Measurements from ENCODE around the gene CHCHD3. TPM values are rescaled to one million over a fixed set of nuclear protein-coding genes. Genes with fewer than 3 reads are reported as not detected.
"Not testable (repeated sequence)": the region's sequence is repeated elsewhere in the genome, so short reads cannot be mapped to it uniquely, and the experiment has no call there.

The CHCHD3 gene
- total and polyA plus RNA-seq, 5 donors = 120 to 150 (median 140) TPM

DNA sequence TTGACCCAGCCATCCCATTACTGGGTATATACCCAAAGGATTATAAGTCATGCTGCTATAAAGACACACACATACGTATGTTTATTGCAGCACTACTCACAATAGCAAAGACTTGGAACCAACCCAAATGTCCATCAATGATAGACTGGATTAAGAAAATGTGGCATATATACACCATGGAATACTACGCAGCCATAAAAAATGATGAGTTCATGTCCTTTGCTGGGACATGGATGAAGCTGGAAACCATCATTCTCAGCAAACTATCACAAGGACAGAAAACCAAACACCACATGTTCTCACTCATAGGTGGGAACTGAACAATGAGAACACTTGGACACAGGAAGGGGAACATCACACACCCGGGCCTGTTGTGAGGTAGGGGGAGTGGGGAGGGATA, 179.6 kb downstream of the CHCHD3 start:
- H3K4me1 ChIP-seq (ENCODE audit: control insufficient read depth, insufficient read depth, low read length); intact Hi-C loops (cut with DNase I); DNase-seq; H3K4me3 ChIP-seq (ENCODE audit: low read length); H3K27ac ChIP-seq (ENCODE audit: low read length); ATAC-seq; H3K27me3 ChIP-seq (ENCODE audit: control insufficient read depth, insufficient read depth); H3K9me3 ChIP-seq (ENCODE audit: control insufficient read depth, low read length): not testable (repeated sequence)
- over 99% methylated on average over 3 of the region's 3 CpGs for WGBS

DNA sequence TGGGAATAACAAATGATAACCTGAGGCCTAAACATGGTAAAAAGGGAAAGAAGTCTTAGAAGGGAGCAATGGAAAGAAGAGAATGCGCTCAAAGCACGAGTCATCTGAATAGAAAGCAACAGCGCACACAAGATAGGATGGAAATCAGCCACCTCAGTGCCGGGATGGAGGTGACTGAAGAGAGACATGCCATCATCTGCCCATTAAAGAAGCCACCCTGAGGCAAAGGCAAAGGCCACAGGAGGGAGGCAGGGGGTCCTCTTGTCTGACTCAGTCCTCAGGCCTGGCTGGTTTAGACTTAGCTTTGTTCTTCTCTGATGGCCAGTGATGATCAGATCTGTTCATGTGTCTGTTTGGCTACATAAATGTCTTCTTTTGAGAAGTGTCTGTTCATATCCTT, 180.6 kb downstream of the CHCHD3 start:
- H3K4me1 ChIP-seq (ENCODE audit: control insufficient read depth, insufficient read depth, low read length) = no peaks in the 10 kb centered on the region
- intact Hi-C loops (cut with DNase I) = no loop called here
- no peak overlapping the region for H3K27ac ChIP-seq (ENCODE audit: low read length)
- no peaks in the 10 kb centered on the region for H3K9me3 ChIP-seq (ENCODE audit: control insufficient read depth, low read length)
- WGBS = 73% methylated on average over 4 of the region's 4 CpGs
- H3K27me3 ChIP-seq (ENCODE audit: control insufficient read depth, insufficient read depth) = no peaks in the 10 kb centered on the region
- no peak for ATAC-seq
- H3K4me3 ChIP-seq (ENCODE audit: low read length) = no peak overlapping the region
- no peak for DNase-seq

DNA sequence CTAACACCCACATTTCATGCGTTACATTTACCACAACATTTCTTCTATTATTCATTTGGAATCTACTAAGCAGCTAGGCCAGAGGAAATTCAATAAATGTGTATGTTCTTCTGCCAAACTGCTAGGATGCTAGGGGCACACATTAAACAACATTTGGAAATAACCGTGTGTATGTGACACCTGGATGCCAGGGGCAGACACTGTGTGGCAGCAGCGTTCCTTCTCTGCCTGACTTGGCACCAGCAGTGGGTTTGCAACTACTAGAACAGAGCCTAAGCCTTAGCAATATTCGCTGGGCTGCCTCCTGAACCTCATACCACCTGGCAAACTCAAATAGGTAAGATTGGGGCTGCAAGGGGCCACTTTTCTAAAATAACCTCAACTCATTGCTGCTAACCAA, 182.1 kb downstream of the CHCHD3 start:
- H3K9me3 ChIP-seq (ENCODE audit: control insufficient read depth, low read length) = no peaks in the 10 kb centered on the region
- H3K27ac ChIP-seq (ENCODE audit: low read length) = no peak overlapping the region
- ATAC-seq (no peak), DNase-seq (no peak)
- no peak overlapping the region for H3K4me3 ChIP-seq (ENCODE audit: low read length)
- intact Hi-C loops (cut with DNase I) = no loop called here
- 95% methylated on average over 4 of the region's 4 CpGs for WGBS
- no peaks in the 10 kb centered on the region for H3K27me3 ChIP-seq (ENCODE audit: control insufficient read depth, insufficient read depth)
- H3K4me1 ChIP-seq (ENCODE audit: control insufficient read depth, insufficient read depth, low read length) = no peaks in the 10 kb centered on the region

DNA sequence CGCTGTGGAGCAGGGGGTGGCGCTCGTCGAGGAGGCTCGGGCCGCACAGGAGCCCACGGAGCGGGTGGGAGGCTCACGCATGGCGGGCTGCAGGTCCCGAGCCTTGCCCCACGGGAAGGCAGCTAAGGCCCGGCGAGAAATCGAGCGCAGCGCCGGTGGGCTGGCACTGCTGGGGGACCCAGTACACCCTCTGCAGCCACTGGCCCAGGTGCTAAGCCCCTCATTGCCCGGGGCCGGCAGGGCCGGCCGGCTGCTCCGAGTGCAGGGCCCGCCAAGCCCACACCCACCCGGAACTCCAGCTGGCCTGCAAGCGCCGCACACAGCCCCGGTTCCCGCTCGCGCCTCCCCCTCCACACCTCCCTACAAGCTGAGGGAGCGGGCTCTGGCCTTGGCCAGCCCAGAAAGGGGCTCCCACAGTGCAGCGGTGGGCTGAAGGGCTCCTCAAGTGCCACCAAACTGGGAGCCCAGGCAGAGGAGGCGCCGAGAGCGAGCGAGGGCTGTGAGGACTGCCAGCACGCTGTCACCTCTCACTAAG, 183.2 kb downstream of the CHCHD3 start:
- H3K9me3 ChIP-seq (ENCODE audit: control insufficient read depth, low read length); intact Hi-C loops (cut with DNase I); H3K27me3 ChIP-seq (ENCODE audit: control insufficient read depth, insufficient read depth); H3K4me3 ChIP-seq (ENCODE audit: low read length); ATAC-seq; H3K27ac ChIP-seq (ENCODE audit: low read length); H3K4me1 ChIP-seq (ENCODE audit: control insufficient read depth, insufficient read depth, low read length): not testable (repeated sequence)
- 98% methylated on average over 38 of the region's 38 CpGs for WGBS
- DNase-seq = peak in 1 of 3 donors; percentile 40

DNA sequence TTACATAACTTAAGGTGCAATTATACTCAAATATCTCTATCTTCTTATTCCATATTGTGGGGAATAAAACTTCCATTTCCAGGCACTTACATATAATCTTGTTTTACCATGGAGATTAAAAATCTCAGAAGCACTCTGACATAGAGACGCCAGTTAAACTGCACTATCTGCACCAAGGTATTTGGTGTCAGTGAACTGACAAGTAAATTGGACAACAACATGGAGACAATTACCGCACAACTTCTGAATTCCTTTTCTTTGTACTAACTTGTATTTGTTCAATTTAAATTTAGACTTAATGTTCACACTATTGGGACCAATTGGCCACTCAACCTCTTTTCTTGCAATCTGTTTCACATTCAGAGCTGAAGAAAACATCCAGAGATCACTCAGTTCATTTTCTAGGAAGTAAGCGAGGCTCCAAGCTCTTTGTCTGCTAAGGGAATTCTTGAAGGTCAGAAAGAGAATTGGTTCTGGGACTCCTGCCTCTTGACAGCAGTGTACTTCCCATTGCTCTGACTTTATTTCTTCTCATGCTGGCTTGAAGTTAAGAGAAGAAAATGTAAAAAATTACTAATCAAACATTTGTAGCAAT, 184.7 kb downstream of the CHCHD3 start:
- H3K4me3 ChIP-seq (ENCODE audit: low read length) = no peak overlapping the region
- no peaks in the 10 kb centered on the region for H3K27me3 ChIP-seq (ENCODE audit: control insufficient read depth, insufficient read depth)
- no peaks in the 10 kb centered on the region for H3K4me1 ChIP-seq (ENCODE audit: control insufficient read depth, insufficient read depth, low read length)
- 85% methylated on average over 3 of the region's 3 CpGs for WGBS
- ATAC-seq (no peak), DNase-seq (no peak)
- no peak overlapping the region for H3K27ac ChIP-seq (ENCODE audit: low read length)
- intact Hi-C loops (cut with DNase I) = no loop called here
- H3K9me3 ChIP-seq (ENCODE audit: control insufficient read depth, low read length) = no peaks in the 10 kb centered on the region

DNA sequence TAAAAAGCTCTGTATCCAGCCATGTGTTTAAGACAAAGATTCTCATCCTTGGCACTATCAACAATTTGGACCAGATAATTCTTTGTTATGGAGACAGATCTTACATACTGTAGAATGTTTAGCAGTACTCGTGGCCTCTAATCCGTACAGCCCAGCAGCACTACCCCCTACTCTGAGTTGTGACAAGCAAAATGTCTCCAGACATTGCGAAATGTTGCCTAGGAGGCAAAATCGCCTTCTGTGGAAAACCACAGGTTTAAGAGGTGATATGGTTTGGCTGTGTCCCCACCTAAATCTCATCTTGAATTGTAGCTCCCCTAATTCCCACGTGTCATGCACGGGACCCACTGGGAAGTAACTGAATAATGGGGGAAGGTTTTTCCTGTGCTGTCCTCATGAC, 186.7 kb downstream of the CHCHD3 start:
- H3K27me3 ChIP-seq (ENCODE audit: control insufficient read depth, insufficient read depth) = no peaks in the 10 kb centered on the region
- H3K4me3 ChIP-seq (ENCODE audit: low read length) = no peak overlapping the region
- WGBS = 92% methylated on average over 6 of the region's 6 CpGs
- ATAC-seq = no peak
- no peak for DNase-seq
- intact Hi-C loops (cut with DNase I) = no loop called here
- H3K9me3 ChIP-seq (ENCODE audit: control insufficient read depth, low read length) = no peaks in the 10 kb centered on the region
- H3K4me1 ChIP-seq (ENCODE audit: control insufficient read depth, insufficient read depth, low read length) = peaks cover 2% of the 10 kb centered on the region
- no peak overlapping the region for H3K27ac ChIP-seq (ENCODE audit: low read length)

DNA sequence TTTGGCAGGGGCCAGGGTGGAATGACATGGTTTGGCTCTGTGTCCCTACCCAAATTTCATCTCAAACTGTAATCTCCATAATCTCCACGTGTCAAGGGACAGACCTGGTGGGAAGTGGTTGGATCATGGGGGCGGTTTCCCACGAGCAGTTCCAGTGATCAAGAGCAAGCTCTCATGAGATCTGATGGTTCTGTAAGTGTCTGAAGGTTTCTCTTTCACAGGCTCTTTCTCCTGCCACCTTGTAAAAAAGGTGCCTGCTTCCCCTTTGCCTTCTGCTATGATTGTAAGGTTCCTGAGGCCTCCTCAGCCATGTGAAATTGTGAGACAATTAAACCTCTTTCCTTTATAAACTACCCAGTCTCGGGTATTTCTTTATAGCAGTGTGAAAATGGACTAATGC, 188.3 kb downstream of the CHCHD3 start:
- Histone ChIP-seq H3K4me3 (ENCODE audit: low read length) (no peak overlapping the region), H3K27me3 (ENCODE audit: control insufficient read depth, insufficient read depth) (no peaks in the 10 kb centered on the region), H3K9me3 (ENCODE audit: control insufficient read depth, low read length) (no peaks in the 10 kb centered on the region), H3K27ac (ENCODE audit: low read length) (no peak overlapping the region), H3K4me1 (ENCODE audit: control insufficient read depth, insufficient read depth, low read length) (peaks cover 2% of the 10 kb centered on the region)
- no peak for DNase-seq
- 88% methylated on average over 4 of the region's 4 CpGs for WGBS
- intact Hi-C loops (cut with DNase I) = no loop called here
- ATAC-seq = no peak

DNA sequence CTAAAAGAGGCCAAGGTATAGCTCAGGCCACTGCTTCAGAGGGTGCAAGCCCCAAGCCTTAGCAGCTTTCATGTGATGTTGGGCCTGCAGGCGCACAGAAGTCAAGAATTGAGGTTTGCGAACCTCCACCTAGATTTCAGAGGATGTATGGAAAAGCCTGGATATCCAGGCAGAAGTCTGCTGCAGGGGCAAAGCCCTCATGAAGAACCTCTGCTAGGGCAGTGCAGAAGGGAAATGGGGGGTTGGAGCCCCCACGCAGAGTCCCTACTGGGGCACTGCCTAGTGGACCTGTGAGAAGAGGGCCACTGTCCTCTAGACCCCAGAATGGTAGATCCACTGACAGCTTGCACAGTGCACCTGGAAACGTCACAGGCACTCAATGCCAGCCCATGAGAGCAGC, 189.1 kb downstream of the CHCHD3 start:
- DNase-seq; intact Hi-C loops (cut with DNase I); H3K4me3 ChIP-seq (ENCODE audit: low read length); H3K27ac ChIP-seq (ENCODE audit: low read length); ATAC-seq; H3K4me1 ChIP-seq (ENCODE audit: control insufficient read depth, insufficient read depth, low read length); H3K9me3 ChIP-seq (ENCODE audit: control insufficient read depth, low read length); H3K27me3 ChIP-seq (ENCODE audit: control insufficient read depth, insufficient read depth): not testable (repeated sequence)
- WGBS = 100% methylated on average over 4 of the region's 4 CpGs

DNA sequence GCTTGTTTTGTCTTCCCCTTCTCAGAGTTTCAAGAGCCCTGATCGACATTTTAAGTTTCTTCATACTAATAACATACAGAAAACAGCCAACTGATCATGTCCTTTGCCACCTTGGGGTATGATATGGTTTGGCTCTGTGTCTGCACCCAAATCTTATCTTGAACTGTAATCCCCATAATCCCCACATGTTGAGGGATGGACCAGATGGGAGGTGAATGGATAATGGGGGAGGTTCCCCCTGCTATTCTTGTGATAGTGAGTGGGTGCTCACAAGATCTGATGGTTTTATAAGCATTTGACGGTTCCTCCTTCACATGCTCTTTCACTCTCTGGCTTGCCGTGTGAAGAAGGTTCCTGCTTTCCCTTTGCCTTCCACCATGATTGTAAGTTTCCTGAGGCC, 190.3 kb downstream of the CHCHD3 start:
- Histone ChIP-seq H3K4me1 (ENCODE audit: control insufficient read depth, insufficient read depth, low read length) (peaks cover 2% of the 10 kb centered on the region), H3K9me3 (ENCODE audit: control insufficient read depth, low read length) (no peaks in the 10 kb centered on the region), H3K27ac (ENCODE audit: low read length) (no peak overlapping the region), H3K4me3 (ENCODE audit: low read length) (no peak overlapping the region), H3K27me3 (ENCODE audit: control insufficient read depth, insufficient read depth) (no peaks in the 10 kb centered on the region)
- intact Hi-C loops (cut with DNase I) = loop anchor here in 1 of 4 donors (2.0 kb wide), 1 partner anchor 23 kb away; no protein-coding TSS in a partner anchor
- no peak for DNase-seq
- WGBS = 98% methylated on average over 3 of the region's 3 CpGs
- no peak for ATAC-seq

DNA sequence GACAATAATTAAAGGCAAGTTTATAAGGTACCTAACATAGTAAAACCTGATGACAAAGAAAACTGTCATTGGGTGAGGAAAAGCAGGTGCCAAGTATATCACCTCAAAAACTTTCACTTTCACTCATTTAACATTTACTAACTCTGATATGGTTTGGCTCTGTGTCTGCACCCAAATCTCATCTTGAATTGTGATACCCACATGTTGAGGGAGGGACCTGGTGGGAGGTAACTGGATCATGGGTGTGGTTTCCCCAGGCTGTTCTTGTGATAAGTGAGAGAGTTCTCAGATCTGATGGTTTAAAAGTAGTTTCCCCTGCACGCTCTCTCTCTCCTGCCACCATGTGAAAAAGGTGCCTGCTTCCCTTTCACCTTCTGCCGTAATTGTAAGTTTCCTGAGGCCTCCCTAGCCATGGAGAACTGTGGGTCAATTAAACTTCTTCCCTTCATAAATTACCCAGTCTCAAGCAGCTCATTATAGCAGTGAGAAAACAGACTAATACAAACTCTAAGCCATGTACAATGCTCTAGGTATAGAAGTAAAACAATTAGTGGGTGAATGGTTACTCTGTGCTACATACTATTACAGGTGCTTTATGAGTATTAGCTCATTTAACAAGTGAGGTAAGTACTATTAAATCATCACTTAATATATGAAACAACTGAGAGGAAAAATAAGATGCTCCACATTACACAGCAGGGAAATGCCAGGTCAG, 199.0 kb downstream of the CHCHD3 start:
- no peak overlapping the region for H3K27ac ChIP-seq (ENCODE audit: low read length)
- peaks cover 2% of the 10 kb centered on the region for H3K4me1 ChIP-seq (ENCODE audit: control insufficient read depth, insufficient read depth, low read length)
- H3K27me3 ChIP-seq (ENCODE audit: control insufficient read depth, insufficient read depth) = no peaks in the 10 kb centered on the region
- DNase-seq (no peak), ATAC-seq (no peak)
- H3K4me3 ChIP-seq (ENCODE audit: low read length) = no peak overlapping the region
- intact Hi-C loops (cut with DNase I) = no loop called here
- no peaks in the 10 kb centered on the region for H3K9me3 ChIP-seq (ENCODE audit: control insufficient read depth, low read length)
- WGBS = 73% methylated on average over 2 of the region's 2 CpGs

DNA sequence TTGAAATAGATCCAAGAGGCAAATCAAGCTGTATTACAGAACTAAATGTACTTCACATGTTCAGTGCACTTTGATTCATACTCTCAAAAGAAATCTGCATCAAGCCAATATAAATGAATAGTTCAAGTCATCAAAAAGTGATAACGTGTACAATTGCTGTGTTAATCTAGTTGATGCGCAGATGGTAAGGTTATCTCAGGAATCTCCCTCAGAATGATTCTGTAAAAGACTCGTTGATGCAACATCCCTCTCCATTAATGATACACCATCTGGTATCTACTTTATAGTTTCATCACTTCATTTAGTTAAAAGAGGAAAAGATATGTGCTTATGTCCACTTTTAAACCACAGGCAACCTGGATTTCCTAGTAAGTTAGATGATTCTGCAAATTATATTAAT, 200.6 kb downstream of the CHCHD3 start:
- no peak overlapping the region for H3K27ac ChIP-seq (ENCODE audit: low read length)
- peaks cover 2% of the 10 kb centered on the region for H3K4me1 ChIP-seq (ENCODE audit: control insufficient read depth, insufficient read depth, low read length)
- no peaks in the 10 kb centered on the region for H3K9me3 ChIP-seq (ENCODE audit: control insufficient read depth, low read length)
- no peak overlapping the region for H3K4me3 ChIP-seq (ENCODE audit: low read length)
- DNase-seq = no peak
- no peaks in the 10 kb centered on the region for H3K27me3 ChIP-seq (ENCODE audit: control insufficient read depth, insufficient read depth)
- intact Hi-C loops (cut with DNase I) = no loop called here
- 76% methylated on average over 3 of the region's 3 CpGs for WGBS
- no peak for ATAC-seq

Data from right cardiac atrium (tissue), 5 donors.